ENCODE measurements around the gene ATP10A. TPM values are rescaled to one million over a fixed set of nuclear protein-coding genes. Genes with fewer than 3 reads are reported as not detected.
A peak's percentile ranks its signal among the peaks of the same experiment; 100 is the strongest.
"Not testable (repeated sequence)": the region's sequence is repeated elsewhere in the genome, so short reads cannot be mapped to it uniquely, and the experiment has no call there.

ATP10A gene
- total RNA-seq, 1 experiment from 2014 or later, result 2.5 TPM

DNA sequence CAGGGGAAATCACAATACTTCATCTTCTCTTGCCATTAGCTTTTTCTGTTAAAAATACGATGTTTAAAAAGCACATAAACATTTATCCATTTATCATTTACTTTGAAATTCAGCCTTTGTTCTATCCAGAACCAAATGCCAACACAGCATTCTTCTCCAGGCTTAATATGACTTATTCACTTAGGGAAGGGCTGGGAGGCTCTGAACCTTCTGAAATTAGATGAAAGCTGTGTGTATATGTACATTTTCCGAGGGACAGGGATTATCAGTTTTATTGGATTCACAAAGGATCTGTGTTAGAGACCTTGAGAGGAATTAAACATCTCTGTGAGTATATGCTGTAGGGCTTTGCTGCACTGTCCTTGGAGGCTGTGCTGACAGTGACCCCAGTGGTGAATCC, 213.7 kb downstream of the ATP10A start:
- DNase-seq (ENCODE audit: low read depth), result no peak

DNA sequence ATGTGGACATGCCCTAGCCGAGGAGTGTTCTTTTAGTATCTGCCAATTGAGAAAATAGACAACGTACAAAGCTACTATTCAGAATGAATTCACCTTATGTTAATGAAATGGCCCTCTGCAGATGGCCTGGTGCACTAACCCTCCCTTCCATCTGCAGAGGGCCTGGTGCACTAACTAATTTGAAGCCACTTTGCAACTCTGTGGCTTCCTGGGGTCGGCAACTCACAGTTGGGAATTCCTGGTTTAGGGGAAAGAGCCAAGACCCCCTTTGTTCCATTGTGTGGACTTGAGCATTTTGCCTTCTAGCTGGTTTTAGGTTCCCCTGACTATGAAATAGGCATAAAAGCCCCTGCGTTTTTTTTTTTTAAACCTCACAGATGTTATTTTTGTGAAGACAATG, 220.0 kb downstream of the ATP10A start:
- no peak for DNase-seq (ENCODE audit: low read depth)

DNA sequence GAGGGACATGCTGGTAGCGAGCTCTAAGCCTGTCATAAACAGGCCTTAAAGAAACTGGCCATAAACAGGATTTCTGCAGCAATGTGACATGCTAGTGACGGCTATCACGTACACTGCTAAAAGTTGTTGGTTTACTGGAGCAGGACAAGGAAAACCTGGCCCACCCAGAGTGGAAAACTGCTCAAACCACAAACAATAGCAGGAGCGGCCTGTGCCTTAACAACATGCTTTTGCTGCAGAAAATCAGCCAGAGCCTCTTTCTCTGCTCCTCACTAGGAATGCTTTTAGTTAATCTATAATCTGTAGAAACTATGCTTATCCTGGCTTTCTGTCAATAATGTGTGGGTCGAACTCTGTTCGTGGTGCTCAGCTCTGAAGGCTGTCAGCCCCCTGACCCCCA, 221.4 kb downstream of the ATP10A start:
- DNase-seq (ENCODE audit: low read depth), result no peak

GRCh38 chr15:25641361-25641760, 221.8 kb downstream of the ATP10A start:
- no peak for DNase-seq (ENCODE audit: low read depth)

GRCh38 chr15:25640959-25641358, 222.2 kb downstream of the ATP10A start:
- DNase-seq (ENCODE audit: low read depth), result not testable (repeated sequence)

- no peak for DNase-seq (ENCODE audit: low read depth)
These were observed 222.7 kb downstream of the ATP10A start for GRCh38 chr15:25640381-25640780.

DNA sequence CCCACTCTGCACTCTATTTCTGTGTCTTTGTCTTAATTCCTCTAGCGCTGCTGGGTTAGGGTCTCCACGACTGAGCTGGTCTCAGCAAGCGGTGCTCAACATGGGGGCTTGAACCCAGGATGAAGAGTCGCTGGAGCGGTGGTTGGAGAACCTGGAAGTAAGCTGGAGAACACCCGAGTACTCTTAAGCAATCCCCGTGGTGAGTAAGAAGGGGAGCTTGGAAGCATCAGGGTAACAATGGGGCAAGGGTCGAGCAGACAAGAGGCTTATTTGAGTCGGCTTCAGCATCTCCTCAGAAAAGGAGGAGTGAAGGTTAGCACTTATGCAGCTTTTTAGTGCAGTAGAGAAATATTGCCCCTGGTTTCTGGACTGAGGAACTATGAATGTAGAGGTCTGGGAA, 226.6 kb downstream of the ATP10A start:
- DNase-seq (ENCODE audit: low read depth), result not testable (repeated sequence)

DNA sequence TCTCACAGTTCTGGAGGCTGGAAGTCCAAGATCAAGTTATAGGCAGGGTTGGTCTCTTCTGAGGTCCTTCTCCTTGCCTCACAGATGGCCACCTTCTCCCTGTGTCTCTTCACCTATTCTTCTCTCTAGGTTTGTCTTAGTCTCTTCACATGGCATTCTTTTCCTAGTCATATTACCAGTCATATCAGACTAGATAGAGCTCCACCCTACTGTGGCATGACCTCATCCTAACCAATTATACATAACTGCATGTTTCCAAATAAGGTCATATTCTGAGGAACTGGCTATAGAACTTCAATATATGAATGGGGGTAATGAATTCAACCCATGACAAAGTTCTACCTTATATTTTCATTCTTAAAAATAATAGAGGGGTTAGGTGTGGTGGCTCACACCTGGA, 227.9 kb downstream of the ATP10A start:
- DNase-seq (ENCODE audit: low read depth), result peak; percentile 20

GRCh38 chr15:25633862-25634261, 229.3 kb downstream of the ATP10A start:
- no peak for DNase-seq (ENCODE audit: low read depth)

GRCh38 chr15:25631971-25632370, 231.2 kb downstream of the ATP10A start:
- DNase-seq (ENCODE audit: low read depth), result no peak
